OCI-LY1 (cell line): ENCODE measurements around the gene OVCH1.

Experiments used
- CTCF ChIP-seq: fragments of 200-600 bp; sonication (generic), shearing (Covaris generic); IDR thresholded peaks from 2 replicates; pipeline ENCODE4 v1.5.1; 2017; ENCODE audit warnings: mild to moderate bottlenecking, antibody characterized with exemption, low read length, moderate library complexity, mixed read lengths
- EZH2 ChIP-seq: fragments of 200-600 bp; sonication (generic), shearing (Covaris generic); IDR thresholded peaks from 2 replicates; pipeline ENCODE4 v1.8.0; 2017; ENCODE audit warnings: borderline replicate concordance, mixed run types, mild to moderate bottlenecking, antibody characterized with exemption, low read length, moderate library complexity, mixed read lengths

- TF ChIP-seq CTCF (no peak), EZH2 (no peak)
Observed at GRCh38 chr12:29545102-29545467, 47.6 kb upstream of the OVCH1 start.
